Neural progenitor cell (in vitro differentiated cells): ENCODE data around the gene CPXM1. TPM values are rescaled to one million over a fixed set of nuclear protein-coding genes. Genes with fewer than 3 reads are reported as not detected.

Experiments
- DNase-seq: peaks from one replicate; pipeline ENCODE4 v3.0.0-alpha.2; 2016; ENCODE audit warnings: low spot score
- H2AFZ ChIP-seq: fragments of 200-600 bp; sonication (generic); replicated peaks from 2 replicates; pipeline ENCODE4 v1.6.1; 2016; ENCODE audit warnings: antibody characterized with exemption
- H3F3A ChIP-seq: fragments of 200-600 bp; sonication (generic); 2 replicates; pipeline ENCODE4 v1.6.1; 2016; ENCODE audit warnings: antibody characterized with exemption, low read depth
- H3K27ac ChIP-seq: fragments of 200-600 bp; sonication (generic); 2 replicates; pipeline ENCODE4 v1.5.1; 2016; ENCODE audit warnings: mild to moderate bottlenecking
- H3K27me3 ChIP-seq: fragments of 200-600 bp; sonication (generic); 2 replicates; pipeline ENCODE4 v1.6.1; 2016; ENCODE audit warnings: mild to moderate bottlenecking, moderate library complexity
- H3K36me3 ChIP-seq: fragments of 200-600 bp; sonication (generic); 2 replicates; pipeline ENCODE4 v1.5.1; 2016
- H3K4me1 ChIP-seq: fragments of 200-600 bp; sonication (generic); 2 replicates; pipeline ENCODE4 v1.6.1; 2016; ENCODE audit warnings: mixed run types
- H3K4me2 ChIP-seq: fragments of 200-600 bp; sonication (generic); 2 replicates; pipeline ENCODE4 v1.6.1; 2016
- H3K4me3 ChIP-seq: fragments of 200-600 bp; sonication (generic); 2 replicates; pipeline ENCODE4 v1.5.1; 2016
- H3K79me2 ChIP-seq: fragments of 200-600 bp; sonication (generic); 2 replicates; pipeline ENCODE4 v1.6.1; 2016; ENCODE audit warnings: low read depth
- H3K9ac ChIP-seq: fragments of 200-600 bp; sonication (generic); 2 replicates; pipeline ENCODE4 v1.6.1; 2016
- H3K9me3 ChIP-seq: fragments of 200-600 bp; sonication (generic); 2 replicates; pipeline ENCODE4 v1.5.1; 2016; ENCODE audit warnings: low read depth
- H4K20me1 ChIP-seq: fragments of 200-600 bp; sonication (generic); 2 replicates; pipeline ENCODE4 v1.6.1; 2016; ENCODE audit warnings: low read depth
- H3K27ac Mint-ChIP-seq: 3 replicates; pipeline ENCODE4 v1.8.0; 2021; ENCODE audit warnings: mixed read lengths
- H3K27me3 Mint-ChIP-seq: 2 replicates; pipeline ENCODE4 v1.8.0; 2022; ENCODE audit warnings: low read depth, mild to moderate bottlenecking, inconsistent platforms, moderate library complexity, mixed read lengths; ENCODE audit not compliant: insufficient read depth
- H3K36me3 Mint-ChIP-seq: 3 replicates; pipeline ENCODE4 v1.8.0; 2021; ENCODE audit warnings: mixed read lengths
- H3K4me1 Mint-ChIP-seq: 3 replicates; pipeline ENCODE4 v1.8.0; 2021; ENCODE audit warnings: mixed read lengths
- H3K4me3 Mint-ChIP-seq: 3 replicates; pipeline ENCODE4 v1.8.0; 2021; ENCODE audit warnings: mild to moderate bottlenecking, moderate library complexity, mixed read lengths
- H3K9me3 Mint-ChIP-seq: 3 replicates; pipeline ENCODE4 v1.8.0; 2020; ENCODE audit warnings: mixed read lengths
- EZH2 ChIP-seq: fragments of 200-600 bp; sonication (generic); IDR thresholded peaks from 2 replicates; pipeline ENCODE4 v1.6.1; 2017; ENCODE audit warnings: antibody characterized with exemption, mild to moderate bottlenecking, moderate library complexity
- EZH2phosphoT487 ChIP-seq: fragments of 200-600 bp; sonication (generic); IDR thresholded peaks from 2 replicates; pipeline ENCODE4 v1.6.1; 2017; ENCODE audit warnings: antibody characterized with exemption
- total RNA-seq: library from RNA; depleted of rRNA; stranded (reverse); fragments of >200 nt; gene quantifications from 2 replicates; pipeline ENCODE4 v1.2.3, GENCODE V29; 2015; ENCODE audit warnings: low replicate concordance
- TF ChIP-seq, protein P1 (sequence below): fragments of 200-600 bp; sonication (generic); IDR thresholded peaks from 2 replicates; pipeline ENCODE4 v1.5.1; 2017; ENCODE audit warnings: antibody characterized with exemption, mild to moderate bottlenecking

Gene CPXM1
- total RNA-seq, 1 donor from 2014 or later: 76.3 TPM

DNA sequence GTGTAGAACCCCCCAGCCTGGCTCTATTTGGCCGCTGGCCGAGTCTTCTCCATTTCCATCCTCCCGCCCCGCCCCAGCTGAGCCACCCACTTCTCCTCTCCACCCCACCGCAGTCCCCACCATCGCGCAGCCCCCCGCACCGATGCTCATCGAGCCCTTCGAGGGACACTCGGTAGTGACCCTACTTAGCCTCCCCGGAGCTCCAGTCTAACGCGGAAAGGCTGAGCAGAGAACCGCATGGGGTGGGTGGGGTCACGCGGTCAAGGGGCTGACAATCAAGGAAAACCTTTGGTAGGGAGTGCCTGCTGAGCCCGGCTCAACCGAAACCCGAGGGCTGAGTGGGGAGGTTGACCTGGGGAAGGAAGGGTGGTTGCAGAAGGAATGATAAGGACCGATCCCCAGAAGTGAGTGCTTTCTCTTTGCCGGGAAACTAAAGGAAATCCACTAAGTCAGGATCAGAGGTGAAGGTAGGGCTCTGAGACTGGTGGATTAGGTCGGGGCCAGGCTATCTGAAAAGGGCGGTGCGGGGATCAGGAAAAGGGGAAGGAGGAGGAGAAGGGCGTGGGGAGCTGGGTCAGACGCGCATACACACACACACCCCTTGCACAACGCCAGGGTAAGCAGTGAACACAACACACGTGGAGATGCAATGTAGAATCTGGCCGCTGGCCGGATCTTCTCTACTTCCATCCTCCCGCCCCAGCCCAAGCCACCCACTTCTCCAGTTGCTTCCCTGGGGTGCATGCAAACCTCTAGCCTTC, 49.8 kb downstream of the CPXM1 start:
- Mint-ChIP-seq H3K36me3 (no peaks in the 10 kb centered on the region), H3K27me3 (peaks cover 65% of the 10 kb centered on the region), H3K27ac (no peak overlapping the region), H3K4me3 (peak overlapping the region; percentile 78), H3K4me1 (peaks cover 11% of the 10 kb centered on the region), H3K9me3 (no peaks in the 10 kb centered on the region)
- Histone ChIP-seq H3K79me2 (no peaks in the 10 kb centered on the region), H3K27ac (no peak overlapping the region), H3F3A (peaks cover 14% of the 10 kb centered on the region), H3K9ac (no peak overlapping the region), H3K4me2 (peak overlapping the region; percentile 84), H4K20me1 (peaks cover 34% of the 10 kb centered on the region), H3K4me1 (peaks cover 14% of the 10 kb centered on the region), H3K36me3 (no peaks in the 10 kb centered on the region), H3K9me3 (no peaks in the 10 kb centered on the region), H3K27me3 (peaks cover 97% of the 10 kb centered on the region), H3K4me3 (no peak overlapping the region), H2AFZ (no peak overlapping the region)
- peak; percentile 72 for TF ChIP-seq EZH2phosphoT487
- peak; percentile 61 for TF ChIP-seq EZH2
- TF ChIP-seq, protein P1, sequence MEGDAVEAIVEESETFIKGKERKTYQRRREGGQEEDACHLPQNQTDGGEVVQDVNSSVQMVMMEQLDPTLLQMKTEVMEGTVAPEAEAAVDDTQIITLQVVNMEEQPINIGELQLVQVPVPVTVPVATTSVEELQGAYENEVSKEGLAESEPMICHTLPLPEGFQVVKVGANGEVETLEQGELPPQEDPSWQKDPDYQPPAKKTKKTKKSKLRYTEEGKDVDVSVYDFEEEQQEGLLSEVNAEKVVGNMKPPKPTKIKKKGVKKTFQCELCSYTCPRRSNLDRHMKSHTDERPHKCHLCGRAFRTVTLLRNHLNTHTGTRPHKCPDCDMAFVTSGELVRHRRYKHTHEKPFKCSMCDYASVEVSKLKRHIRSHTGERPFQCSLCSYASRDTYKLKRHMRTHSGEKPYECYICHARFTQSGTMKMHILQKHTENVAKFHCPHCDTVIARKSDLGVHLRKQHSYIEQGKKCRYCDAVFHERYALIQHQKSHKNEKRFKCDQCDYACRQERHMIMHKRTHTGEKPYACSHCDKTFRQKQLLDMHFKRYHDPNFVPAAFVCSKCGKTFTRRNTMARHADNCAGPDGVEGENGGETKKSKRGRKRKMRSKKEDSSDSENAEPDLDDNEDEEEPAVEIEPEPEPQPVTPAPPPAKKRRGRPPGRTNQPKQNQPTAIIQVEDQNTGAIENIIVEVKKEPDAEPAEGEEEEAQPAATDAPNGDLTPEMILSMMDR: no peak
- peak; percentile 44 for DNase-seq

GRCh38 chr20:2749951-2750490, 50.4 kb downstream of the CPXM1 start:
- H3K9ac ChIP-seq: no peak overlapping the region
- Mint-ChIP-seq H3K27me3 (peaks cover 67% of the 10 kb centered on the region), H3K36me3 (no peaks in the 10 kb centered on the region), H3K4me3 (no peak overlapping the region), H3K9me3 (no peaks in the 10 kb centered on the region), H3K4me1 (peaks cover 11% of the 10 kb centered on the region), H3K27ac (no peak overlapping the region)
- no peak overlapping the region for H2AFZ ChIP-seq
- no peaks in the 10 kb centered on the region for H3K36me3 ChIP-seq
- DNase-seq: no peak
- H3K27me3 ChIP-seq: peaks cover 100% of the 10 kb centered on the region
- no peak overlapping the region for H3K27ac ChIP-seq
- no peak overlapping the region for H3K4me3 ChIP-seq
- no peaks in the 10 kb centered on the region for H3K9me3 ChIP-seq
- H4K20me1 ChIP-seq: peaks cover 34% of the 10 kb centered on the region
- H3K79me2 ChIP-seq: no peaks in the 10 kb centered on the region
- H3K4me2 ChIP-seq: peak overlapping the region; percentile 84
- peaks cover 14% of the 10 kb centered on the region for H3F3A ChIP-seq
- peak; percentile 91 for TF ChIP-seq EZH2
- TF ChIP-seq, protein P1: no peak
- peak; percentile 91 for TF ChIP-seq EZH2phosphoT487
- peaks cover 14% of the 10 kb centered on the region for H3K4me1 ChIP-seq

GRCh38 chr20:2749343-2749950, 51.0 kb downstream of the CPXM1 start:
- Histone ChIP-seq H3K9me3 (no peaks in the 10 kb centered on the region), H3K36me3 (no peaks in the 10 kb centered on the region), H4K20me1 (peaks cover 34% of the 10 kb centered on the region), H3K27ac (no peak overlapping the region), H3F3A (peaks cover 14% of the 10 kb centered on the region), H2AFZ (no peak overlapping the region), H3K79me2 (no peaks in the 10 kb centered on the region), H3K4me3 (no peak overlapping the region), H3K4me1 (peaks cover 14% of the 10 kb centered on the region), H3K27me3 (peaks cover 100% of the 10 kb centered on the region), H3K4me2 (no peak overlapping the region), H3K9ac (no peak overlapping the region)
- no peaks in the 10 kb centered on the region for H3K36me3 Mint-ChIP-seq
- no peaks in the 10 kb centered on the region for H3K9me3 Mint-ChIP-seq
- peaks cover 66% of the 10 kb centered on the region for H3K27me3 Mint-ChIP-seq
- no peak for DNase-seq
- no peak overlapping the region for H3K27ac Mint-ChIP-seq
- H3K4me3 Mint-ChIP-seq: no peak overlapping the region
- TF ChIP-seq EZH2phosphoT487: no peak
- peak; percentile 56 for TF ChIP-seq EZH2
- peaks cover 11% of the 10 kb centered on the region for H3K4me1 Mint-ChIP-seq
